ENCODE measurements around the gene TNFRSF17. TPM values are rescaled to one million over a fixed set of nuclear protein-coding genes. Genes with fewer than 3 reads are reported as not detected.

TNFRSF17 gene
- total and polyA plus RNA-seq, 2 of the 13 experiments (the other 11 are each of a cell fraction or from before 2014, with no cell fraction given), result not detected

DNA sequence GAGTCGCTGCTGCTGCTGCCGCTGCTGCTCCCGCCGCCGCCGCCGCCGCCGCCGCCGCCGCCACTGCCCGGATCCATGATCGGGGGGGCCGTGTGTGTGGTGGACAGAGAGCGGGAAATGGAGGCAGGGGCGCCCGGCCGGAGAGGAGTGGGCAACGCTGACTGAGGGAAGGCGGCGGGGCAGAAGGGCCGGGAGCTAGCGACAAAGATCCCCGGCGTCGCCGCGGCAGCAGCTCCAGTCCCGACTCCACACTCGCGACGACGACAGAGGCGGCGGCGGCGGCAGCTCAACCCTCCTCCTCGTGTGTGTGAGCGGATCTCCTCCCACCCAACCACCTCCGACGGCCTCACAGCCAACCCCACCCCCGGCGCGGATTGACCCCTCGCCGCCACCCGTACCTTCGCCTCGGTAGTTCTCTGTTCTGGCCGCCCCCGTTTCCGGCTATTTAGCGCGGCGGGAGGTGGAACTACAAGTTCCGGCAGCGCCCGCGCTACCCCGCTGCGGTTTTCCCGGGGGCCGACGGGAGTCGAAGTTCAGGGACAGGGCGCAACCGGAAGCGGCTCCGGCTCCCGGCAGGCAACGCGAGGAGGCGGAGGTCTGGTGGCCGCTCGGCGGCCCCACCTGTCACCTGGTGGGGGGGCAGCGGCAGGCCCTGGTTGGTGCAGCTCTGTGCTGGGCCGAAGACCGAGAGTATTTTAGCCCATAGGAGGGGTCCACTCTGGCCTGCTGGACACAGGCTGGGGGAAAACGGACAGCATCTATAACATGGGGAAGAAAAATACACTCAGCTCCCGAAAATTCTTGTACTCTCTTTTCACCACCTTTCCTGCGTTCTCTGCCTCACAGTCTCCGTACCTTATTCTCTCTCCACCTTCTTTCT, 49.1 kb upstream of the TNFRSF17 start, which contains the start of gene GSPT1 (continued):
- TF ChIP-seq, protein P1, sequence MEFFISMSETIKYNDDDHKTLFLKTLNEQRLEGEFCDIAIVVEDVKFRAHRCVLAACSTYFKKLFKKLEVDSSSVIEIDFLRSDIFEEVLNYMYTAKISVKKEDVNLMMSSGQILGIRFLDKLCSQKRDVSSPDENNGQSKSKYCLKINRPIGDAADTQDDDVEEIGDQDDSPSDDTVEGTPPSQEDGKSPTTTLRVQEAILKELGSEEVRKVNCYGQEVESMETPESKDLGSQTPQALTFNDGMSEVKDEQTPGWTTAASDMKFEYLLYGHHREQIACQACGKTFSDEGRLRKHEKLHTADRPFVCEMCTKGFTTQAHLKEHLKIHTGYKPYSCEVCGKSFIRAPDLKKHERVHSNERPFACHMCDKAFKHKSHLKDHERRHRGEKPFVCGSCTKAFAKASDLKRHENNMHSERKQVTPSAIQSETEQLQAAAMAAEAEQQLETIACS (CRISPR knock-in tag; IDR thresholded peaks at IDR 0.05), result no peak
- TF ChIP-seq ZBTB1 (CRISPR knock-in tag; IDR thresholded peaks at IDR 0.05; ENCODE audit: borderline replicate concordance), result no peak
- peak; percentile 99 for TF ChIP-seq ZFP62 (CRISPR knock-in tag; IDR thresholded peaks at IDR 0.05)
- TF ChIP-seq MAFK (conservative IDR thresholded peaks at IDR 0.05 in 1 of 2, IDR thresholded peaks at IDR 0.05 in 1 of 2; ENCODE audit: low read length in 2 of 2), result no peak
- TF ChIP-seq, protein P2, sequence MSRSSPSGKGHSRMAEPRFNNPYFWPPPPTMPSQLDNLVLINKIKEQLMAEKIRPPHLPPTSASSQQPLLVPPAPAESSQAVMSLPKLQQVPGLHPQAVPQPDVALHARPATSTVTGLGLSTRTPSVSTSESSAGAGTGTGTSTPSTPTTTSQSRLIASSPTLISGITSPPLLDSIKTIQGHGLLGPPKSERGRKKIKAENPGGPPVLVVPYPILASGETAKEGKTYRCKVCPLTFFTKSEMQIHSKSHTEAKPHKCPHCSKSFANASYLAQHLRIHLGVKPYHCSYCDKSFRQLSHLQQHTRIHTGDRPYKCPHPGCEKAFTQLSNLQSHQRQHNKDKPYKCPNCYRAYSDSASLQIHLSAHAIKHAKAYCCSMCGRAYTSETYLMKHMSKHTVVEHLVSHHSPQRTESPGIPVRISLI (CRISPR knock-in tag; IDR thresholded peaks at IDR 0.05; ENCODE audit: borderline replicate concordance), result peak; percentile 66; the same call in 1 of the 2 replicates
- TF ChIP-seq, protein P3, sequence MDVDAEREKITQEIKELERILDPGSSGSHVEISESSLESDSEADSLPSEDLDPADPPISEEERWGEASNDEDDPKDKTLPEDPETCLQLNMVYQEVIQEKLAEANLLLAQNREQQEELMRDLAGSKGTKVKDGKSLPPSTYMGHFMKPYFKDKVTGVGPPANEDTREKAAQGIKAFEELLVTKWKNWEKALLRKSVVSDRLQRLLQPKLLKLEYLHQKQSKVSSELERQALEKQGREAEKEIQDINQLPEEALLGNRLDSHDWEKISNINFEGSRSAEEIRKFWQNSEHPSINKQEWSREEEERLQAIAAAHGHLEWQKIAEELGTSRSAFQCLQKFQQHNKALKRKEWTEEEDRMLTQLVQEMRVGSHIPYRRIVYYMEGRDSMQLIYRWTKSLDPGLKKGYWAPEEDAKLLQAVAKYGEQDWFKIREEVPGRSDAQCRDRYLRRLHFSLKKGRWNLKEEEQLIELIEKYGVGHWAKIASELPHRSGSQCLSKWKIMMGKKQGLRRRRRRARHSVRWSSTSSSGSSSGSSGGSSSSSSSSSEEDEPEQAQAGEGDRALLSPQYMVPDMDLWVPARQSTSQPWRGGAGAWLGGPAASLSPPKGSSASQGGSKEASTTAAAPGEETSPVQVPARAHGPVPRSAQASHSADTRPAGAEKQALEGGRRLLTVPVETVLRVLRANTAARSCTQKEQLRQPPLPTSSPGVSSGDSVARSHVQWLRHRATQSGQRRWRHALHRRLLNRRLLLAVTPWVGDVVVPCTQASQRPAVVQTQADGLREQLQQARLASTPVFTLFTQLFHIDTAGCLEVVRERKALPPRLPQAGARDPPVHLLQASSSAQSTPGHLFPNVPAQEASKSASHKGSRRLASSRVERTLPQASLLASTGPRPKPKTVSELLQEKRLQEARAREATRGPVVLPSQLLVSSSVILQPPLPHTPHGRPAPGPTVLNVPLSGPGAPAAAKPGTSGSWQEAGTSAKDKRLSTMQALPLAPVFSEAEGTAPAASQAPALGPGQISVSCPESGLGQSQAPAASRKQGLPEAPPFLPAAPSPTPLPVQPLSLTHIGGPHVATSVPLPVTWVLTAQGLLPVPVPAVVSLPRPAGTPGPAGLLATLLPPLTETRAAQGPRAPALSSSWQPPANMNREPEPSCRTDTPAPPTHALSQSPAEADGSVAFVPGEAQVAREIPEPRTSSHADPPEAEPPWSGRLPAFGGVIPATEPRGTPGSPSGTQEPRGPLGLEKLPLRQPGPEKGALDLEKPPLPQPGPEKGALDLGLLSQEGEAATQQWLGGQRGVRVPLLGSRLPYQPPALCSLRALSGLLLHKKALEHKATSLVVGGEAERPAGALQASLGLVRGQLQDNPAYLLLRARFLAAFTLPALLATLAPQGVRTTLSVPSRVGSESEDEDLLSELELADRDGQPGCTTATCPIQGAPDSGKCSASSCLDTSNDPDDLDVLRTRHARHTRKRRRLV (CRISPR knock-in tag; IDR thresholded peaks at IDR 0.05), result peak; percentile 97
- peak; percentile 82 for TF ChIP-seq ZNF230 (CRISPR knock-in tag; IDR thresholded peaks at IDR 0.05)
- TF ChIP-seq SAFB2 (CRISPR knock-in tag; IDR thresholded peaks at IDR 0.05; ENCODE audit: borderline replicate concordance, low read depth), result peak; percentile 85
- TF ChIP-seq, protein P4, sequence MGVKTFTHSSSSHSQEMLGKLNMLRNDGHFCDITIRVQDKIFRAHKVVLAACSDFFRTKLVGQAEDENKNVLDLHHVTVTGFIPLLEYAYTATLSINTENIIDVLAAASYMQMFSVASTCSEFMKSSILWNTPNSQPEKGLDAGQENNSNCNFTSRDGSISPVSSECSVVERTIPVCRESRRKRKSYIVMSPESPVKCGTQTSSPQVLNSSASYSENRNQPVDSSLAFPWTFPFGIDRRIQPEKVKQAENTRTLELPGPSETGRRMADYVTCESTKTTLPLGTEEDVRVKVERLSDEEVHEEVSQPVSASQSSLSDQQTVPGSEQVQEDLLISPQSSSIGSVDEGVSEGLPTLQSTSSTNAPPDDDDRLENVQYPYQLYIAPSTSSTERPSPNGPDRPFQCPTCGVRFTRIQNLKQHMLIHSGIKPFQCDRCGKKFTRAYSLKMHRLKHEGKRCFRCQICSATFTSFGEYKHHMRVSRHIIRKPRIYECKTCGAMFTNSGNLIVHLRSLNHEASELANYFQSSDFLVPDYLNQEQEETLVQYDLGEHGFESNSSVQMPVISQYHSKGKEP (CRISPR knock-in tag; IDR thresholded peaks at IDR 0.05), result peak; percentile 61; the same call in 1 of the 2 replicates
- TF ChIP-seq ZNF282 (IDR thresholded peaks at IDR 0.05; ENCODE audit: partially characterized antibody), result no peak
- peak; percentile 70; the same call in 1 of the 2 replicates for TF ChIP-seq RFXAP (CRISPR knock-in tag; IDR thresholded peaks at IDR 0.05; ENCODE audit: borderline replicate concordance)
- peak; percentile 96 for TF ChIP-seq MXD4 (CRISPR knock-in tag; IDR thresholded peaks at IDR 0.05)
- TF ChIP-seq, protein P5, sequence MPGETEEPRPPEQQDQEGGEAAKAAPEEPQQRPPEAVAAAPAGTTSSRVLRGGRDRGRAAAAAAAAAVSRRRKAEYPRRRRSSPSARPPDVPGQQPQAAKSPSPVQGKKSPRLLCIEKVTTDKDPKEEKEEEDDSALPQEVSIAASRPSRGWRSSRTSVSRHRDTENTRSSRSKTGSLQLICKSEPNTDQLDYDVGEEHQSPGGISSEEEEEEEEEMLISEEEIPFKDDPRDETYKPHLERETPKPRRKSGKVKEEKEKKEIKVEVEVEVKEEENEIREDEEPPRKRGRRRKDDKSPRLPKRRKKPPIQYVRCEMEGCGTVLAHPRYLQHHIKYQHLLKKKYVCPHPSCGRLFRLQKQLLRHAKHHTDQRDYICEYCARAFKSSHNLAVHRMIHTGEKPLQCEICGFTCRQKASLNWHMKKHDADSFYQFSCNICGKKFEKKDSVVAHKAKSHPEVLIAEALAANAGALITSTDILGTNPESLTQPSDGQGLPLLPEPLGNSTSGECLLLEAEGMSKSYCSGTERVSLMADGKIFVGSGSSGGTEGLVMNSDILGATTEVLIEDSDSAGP (CRISPR knock-in tag; IDR thresholded peaks at IDR 0.05; ENCODE audit: borderline replicate concordance), result peak; percentile 97
- TF ChIP-seq ZNF879 (CRISPR knock-in tag; IDR thresholded peaks at IDR 0.05), result peak; percentile 33; the same call in 1 of the 2 replicates
- no peak for TF ChIP-seq SRSF4 (IDR thresholded peaks at IDR 0.05; ENCODE audit: low read depth, low read length, poor library complexity, severe bottlenecking)
- TF ChIP-seq SMAD3 (CRISPR knock-in tag; IDR thresholded peaks at IDR 0.05), result peak; percentile 84
- TF ChIP-seq NCOA2 (CRISPR knock-in tag; IDR thresholded peaks at IDR 0.05), result peak; percentile 68; the same call in 1 of the 2 replicates

Measured in HepG2 (cell line).